B cell (primary cell): Measurements from ENCODE around the gene HSPA14. TPM values are rescaled to one million over a fixed set of nuclear protein-coding genes. Genes with fewer than 3 reads are reported as not detected.

Experiments
- ATAC-seq: fragments of 200-7000 bp; cut with Tn5 transposase; one replicate; pipeline ENCODE4 v1.10.0; 2021; ENCODE audit warnings: low read depth, mild to moderate bottlenecking, moderate number of reproducible peaks, moderate library complexity
- CTCF ChIA-PET: fragments of 350-600 bp; sonication (Branson Sonifier 250); formaldehyde crosslinking; loops from one replicate; lab custom pipeline; 2021; ENCODE audit warnings: antibody characterized with exemption, inconsistent platforms; lab: Charles Lee
- POLR2A ChIA-PET: fragments of 350-600 bp; sonication (Branson Sonifier 250); formaldehyde crosslinking; loops from one replicate; lab custom pipeline; 2021; ENCODE audit warnings: antibody characterized with exemption; lab: Charles Lee
- DNase-seq: peaks from one replicate; pipeline ENCODE4 v3.0.0; 2013
- H2AFZ ChIP-seq: 2 replicates; pipeline ENCODE4 v1.6.1; 2012; ENCODE audit warnings: mild to moderate bottlenecking, low read depth, low read length; ENCODE audit not compliant: insufficient read depth, poor library complexity, severe bottlenecking
- H3K27ac ChIP-seq, 2 donors: 1 replicate in 1 of 2; 2 replicates in 1 of 2; pipeline ENCODE4 v1.5.1; 2012 to 2013; ENCODE audit warnings: low read length in 2 of 2, mild to moderate bottlenecking in 2 of 2, moderate library complexity in 1 of 2
- H3K27me3 ChIP-seq, 4 experiments: fragments of 200-600 bp in 1 of 4; sonication (generic) in 1 of 4; replicated peaks in 1 of 4; 1 replicate in 2 of 4; 2 replicates in 2 of 4; pipeline versions ENCODE4 v1.6.1 to v1.7.0; 2013 to 2016; ENCODE audit warnings: low read length in 3 of 4, mild to moderate bottlenecking in 2 of 4, mixed read lengths in 1 of 4, moderate library complexity in 1 of 4; ENCODE audit not compliant: insufficient read depth in 4 of 4, control insufficient read depth in 3 of 4; ENCODE audit errors: control extremely low read depth in 1 of 4
- H3K36me3 ChIP-seq, 2 experiments: replicated peaks in 1 of 2; 1 replicate in 1 of 2; 2 replicates in 1 of 2; pipeline versions ENCODE4 v1.6.1 to v1.7.1; 2013; ENCODE audit warnings: low read length in 1 of 2; ENCODE audit not compliant: insufficient read depth in 2 of 2, control insufficient read depth in 1 of 2; ENCODE audit errors: control extremely low read depth in 1 of 2, extremely low read depth in 1 of 2
- H3K4me1 ChIP-seq, 2 donors: fragments of 200-600 bp in 1 of 2; sonication (generic) in 1 of 2; 1 replicate in 1 of 2; 2 replicates in 1 of 2; pipeline versions ENCODE4 v1.5.1 to v1.6.1; 2013 to 2017; ENCODE audit warnings: low read length in 2 of 2; ENCODE audit not compliant: control insufficient read depth in 2 of 2, insufficient read depth in 2 of 2
- H3K4me2 ChIP-seq: replicated peaks from 2 replicates; pipeline ENCODE3; 2012; ENCODE audit warnings: mild to moderate bottlenecking, low read depth, low read length; ENCODE audit not compliant: poor library complexity, severe bottlenecking
- H3K4me3 ChIP-seq, 5 experiments: fragments of 200-600 bp in 1 of 5; sonication (generic) in 1 of 5; 1 replicate in 3 of 5; 2 replicates in 2 of 5; pipeline versions ENCODE4 v1.5.1 to v1.7.0; 2011 to 2016; ENCODE audit warnings: low read length in 4 of 5, mild to moderate bottlenecking in 4 of 5, low read depth in 2 of 5, control low read depth in 1 of 5, moderate library complexity in 1 of 5; ENCODE audit not compliant: insufficient read depth in 1 of 5; ENCODE audit errors: control extremely low read depth in 1 of 5, extremely low read depth in 1 of 5
- H3K79me2 ChIP-seq: fragments of 200-600 bp; sonication (generic); one replicate; pipeline ENCODE4 v1.6.0; 2016; ENCODE audit warnings: low read length; ENCODE audit not compliant: control insufficient read depth, insufficient read depth
- H3K9ac ChIP-seq: fragments of 200-600 bp; sonication (generic); 2 replicates; pipeline ENCODE4 v1.6.1; 2017; ENCODE audit warnings: mild to moderate bottlenecking, low read length, moderate library complexity
- H3K9me3 ChIP-seq, 3 donors: one replicate each; pipeline versions ENCODE4 v1.6.1 to v1.7.1; 2013; ENCODE audit warnings: low read length in 2 of 3; ENCODE audit not compliant: control insufficient read depth in 2 of 3, insufficient read depth in 1 of 3; ENCODE audit errors: control extremely low read depth in 1 of 3
- H4K20me1 ChIP-seq: 2 replicates; pipeline ENCODE4 v1.6.0; 2012; ENCODE audit warnings: mild to moderate bottlenecking, low read length; ENCODE audit not compliant: insufficient read depth, control insufficient read depth, poor library complexity, severe bottlenecking
- H3K27ac Mint-ChIP-seq: one replicate; pipeline ENCODE4 v1.8.0; 2021; ENCODE audit warnings: mixed read lengths
- H3K27me3 Mint-ChIP-seq: one replicate; pipeline ENCODE4 v1.8.0; 2021; ENCODE audit warnings: mixed read lengths
- H3K4me1 Mint-ChIP-seq: one replicate; pipeline ENCODE4 v1.8.0; 2021; ENCODE audit warnings: mixed read lengths
- H3K4me3 Mint-ChIP-seq: one replicate; pipeline ENCODE4 v1.8.0; 2021; ENCODE audit warnings: mixed read lengths
- H3K9me3 Mint-ChIP-seq: one replicate; pipeline ENCODE4 v1.8.0; 2022; ENCODE audit warnings: mixed read lengths; ENCODE audit not compliant: insufficient read depth
- CTCF ChIP-seq: fragments of 200-600 bp; IDR thresholded peaks from one replicate; pipeline ENCODE4 v1.8.0; 2022; ENCODE audit warnings: antibody characterized with exemption, mild to moderate bottlenecking
- EZH2 ChIP-seq: IDR thresholded peaks from 2 replicates; pipeline ENCODE4 v1.6.1; 2012; ENCODE audit warnings: borderline replicate concordance, low read depth, mild to moderate bottlenecking, moderate library complexity, low read length; ENCODE audit not compliant: insufficient read depth, poor library complexity, severe bottlenecking
- WGBS: methylation state at CpG from one replicate; pipeline ENCODE4 v1.1.5; 2013; ENCODE audit warnings: missing lambda C conversion rate; ENCODE audit not compliant: insufficient coverage; 5-methylcytosine and 5-hydroxymethylcytosine counted together
- intact Hi-C: fragments of 100-400 bp; cut with micrococcal nuclease; formaldehyde crosslinking; loops from one replicate; pipeline ENCODE4 v1.10.0; 2022
- polyA plus RNA-seq: library from polyadenylated mRNA; depleted of rRNA; stranded (reverse); fragments of >200 nt; gene quantifications from 2 replicates; pipeline ENCODE4 v1.2.3, GENCODE V29; 2012
- total RNA-seq, 2 donors: library from RNA; stranded (reverse); fragments of 120-200 nt in 1 of 2; gene quantifications; 1 replicate in 1 of 2; 2 replicates in 1 of 2; pipeline versions ENCODE4 v1.2.3 to v1.2.4, GENCODE V29; 2013 to 2022

The HSPA14 gene
- total and polyA plus RNA-seq, 2 donors (not counting 1 experiment from before 2014, with no cell fraction given): 10.8 to 12.8 TPM

- Histone ChIP-seq H3K27me3 (no peaks in the 10 kb centered on the region), H3K27ac (peak overlapping the region in 1 of 2 donors; percentile 17), H3K4me1 (no peaks in the 10 kb centered on the region), H4K20me1 (no peaks in the 10 kb centered on the region), H3K4me2 (no peak overlapping the region), H2AFZ (no peak overlapping the region), H3K9me3 (no peaks in the 10 kb centered on the region), H3K9ac (no peak overlapping the region), H3K4me3 (no peak overlapping the region), H3K36me3 (peaks cover 6 to 68% of the 10 kb centered on the region in 2 experiments), H3K79me2 (peaks cover 9% of the 10 kb centered on the region)
- no CpG with 5 or more reads among the region's 2 CpGs for WGBS
- no peak overlapping the region for H3K27ac Mint-ChIP-seq
- no peak for DNase-seq
- H3K9me3 Mint-ChIP-seq: no peaks in the 10 kb centered on the region
- CTCF ChIA-PET: interaction anchor here (1.1 kb wide), 1 partner anchor 8 kb away, joined by 3 read pairs; no protein-coding TSS in a partner anchor
- POLR2A ChIA-PET: no interaction called here
- no peak overlapping the region for H3K4me3 Mint-ChIP-seq
- H3K27me3 Mint-ChIP-seq: no peaks in the 10 kb centered on the region
- intact Hi-C loops: no loop called here
- no peak for ATAC-seq
- peaks cover 6% of the 10 kb centered on the region for H3K4me1 Mint-ChIP-seq
- TF ChIP-seq EZH2: no peak
These were observed 71.0 kb downstream of the HSPA14 start for GRCh38 chr10:14909101-14909500.

- Mint-ChIP-seq H3K4me1 (peaks cover 6% of the 10 kb centered on the region), H3K9me3 (no peaks in the 10 kb centered on the region), H3K4me3 (no peak overlapping the region), H3K27ac (no peak overlapping the region), H3K27me3 (no peaks in the 10 kb centered on the region)
- no peaks in the 10 kb centered on the region for H3K27me3 ChIP-seq
- H3K36me3 ChIP-seq: peaks cover 10 to 82% of the 10 kb centered on the region in 2 experiments
- no peaks in the 10 kb centered on the region for H3K4me1 ChIP-seq
- ChIA-PET CTCF (no interaction called here), POLR2A (no interaction called here)
- no peaks in the 10 kb centered on the region for H4K20me1 ChIP-seq
- no peak overlapping the region for H3K27ac ChIP-seq
- intact Hi-C loops: no loop called here
- H3K9ac ChIP-seq: no peak overlapping the region
- DNase-seq: no peak
- H3K79me2 ChIP-seq: peaks cover 10% of the 10 kb centered on the region
- no peak overlapping the region for H2AFZ ChIP-seq
- no peak for ATAC-seq
- H3K9me3 ChIP-seq: no peaks in the 10 kb centered on the region
- TF ChIP-seq CTCF (no peak), EZH2 (no peak)
- 91% methylated on average over 2 of the region's 4 CpGs for WGBS
- no peak overlapping the region for H3K4me2 ChIP-seq
- no peak overlapping the region for H3K4me3 ChIP-seq
These were observed 72.8 kb downstream of the HSPA14 start for GRCh38 chr10:14910953-14911352.
